Neuronal stem cell (in vitro differentiated cells): ENCODE results near the gene CALML6.
A peak's percentile ranks its signal among the peaks of the same experiment; 100 is the strongest.

ENCODE experiments used
- DNase-seq: peaks from one replicate; pipeline ENCODE4 v3.0.0-alpha.2; 2013; ENCODE audit warnings: low spot score
- H2AFZ ChIP-seq: one replicate; pipeline ENCODE4 v1.6.1; 2013; ENCODE audit warnings: mild to moderate bottlenecking, low read length, inconsistent platforms
- H2AK5ac ChIP-seq: 2 replicates; pipeline ENCODE4 v1.6.1; 2013; ENCODE audit warnings: low read depth, mild to moderate bottlenecking, inconsistent platforms, low read length, moderate library complexity, mixed read lengths
- H2BK120ac ChIP-seq: 2 replicates; pipeline ENCODE4 v1.6.1; 2013; ENCODE audit warnings: low read depth, mild to moderate bottlenecking, inconsistent platforms, low read length, moderate library complexity, mixed read lengths
- H2BK12ac ChIP-seq: one replicate; pipeline ENCODE4 v1.6.1; 2013; ENCODE audit warnings: low read length, inconsistent platforms
- H2BK15ac ChIP-seq: 2 replicates; pipeline ENCODE4 v1.6.1; 2013; ENCODE audit warnings: mild to moderate bottlenecking, low read length, inconsistent platforms, mixed read lengths
- H2BK5ac ChIP-seq: one replicate; pipeline ENCODE4 v1.6.1; 2013; ENCODE audit warnings: inconsistent platforms, mild to moderate bottlenecking, low read length, moderate library complexity
- H3K14ac ChIP-seq: one replicate; pipeline ENCODE4 v1.6.1; 2013; ENCODE audit warnings: low read length, inconsistent platforms
- H3K18ac ChIP-seq: 2 replicates; pipeline ENCODE4 v1.6.1; 2013; ENCODE audit warnings: low read length, inconsistent platforms
- H3K23ac ChIP-seq: 2 replicates; pipeline ENCODE4 v1.6.1; 2013; ENCODE audit warnings: low read depth, mild to moderate bottlenecking, mixed read lengths, low read length, inconsistent platforms; ENCODE audit not compliant: poor library complexity
- H3K27ac ChIP-seq: replicated peaks from 3 replicates; pipeline ENCODE4 v1.5.1; 2013; ENCODE audit warnings: low read length, inconsistent platforms
- H3K27me3 ChIP-seq, 3 experiments: 2 replicates each; pipeline ENCODE4 v1.6.1; 2013; ENCODE audit warnings: low read length in 3 of 3, mild to moderate bottlenecking in 2 of 3, inconsistent platforms in 1 of 3, low read depth in 1 of 3, mixed read lengths in 1 of 3, moderate library complexity in 1 of 3; ENCODE audit not compliant: control insufficient read depth in 3 of 3, insufficient read depth in 3 of 3
- H3K36me3 ChIP-seq, 2 donors: replicated peaks in 1 of 2; 2 replicates each; pipeline ENCODE4 v1.6.1; 2013; ENCODE audit warnings: low read length in 2 of 2; ENCODE audit not compliant: control insufficient read depth in 2 of 2, insufficient read depth in 2 of 2
- H3K4ac ChIP-seq: 2 replicates; pipeline ENCODE4 v1.6.1; 2013; ENCODE audit warnings: inconsistent platforms, mild to moderate bottlenecking, low read length, moderate library complexity
- H3K4me1 ChIP-seq, 2 donors: 1 replicate in 1 of 2; 2 replicates in 1 of 2; pipeline ENCODE4 v1.6.1; 2013; ENCODE audit warnings: low read length in 2 of 2, low read depth in 1 of 2; ENCODE audit not compliant: control insufficient read depth in 2 of 2, insufficient read depth in 1 of 2
- H3K4me2 ChIP-seq: one replicate; pipeline ENCODE4 v1.6.1; 2013; ENCODE audit warnings: mild to moderate bottlenecking, low read length, inconsistent platforms; ENCODE audit not compliant: insufficient read depth, poor library complexity, severe bottlenecking
- H3K4me3 ChIP-seq, 2 donors: 2 replicates each; pipeline ENCODE4 v1.5.1; 2013; ENCODE audit warnings: low read length in 2 of 2, mild to moderate bottlenecking in 2 of 2, inconsistent platforms in 1 of 2, moderate library complexity in 1 of 2
- H3K79me1 ChIP-seq: one replicate; pipeline ENCODE4 v1.6.1; 2013; ENCODE audit warnings: low read depth, mild to moderate bottlenecking, inconsistent platforms, low read length, moderate library complexity
- H3K9ac ChIP-seq: one replicate; pipeline ENCODE4 v1.6.1; 2013; ENCODE audit warnings: mild to moderate bottlenecking, low read depth, low read length, inconsistent platforms; ENCODE audit not compliant: poor library complexity
- H3K9me3 ChIP-seq, 2 donors: replicated peaks in 1 of 2; 2 replicates each; pipeline versions ENCODE3 to v1.6.1; 2013; ENCODE audit warnings: low read length in 2 of 2, mild to moderate bottlenecking in 2 of 2, inconsistent platforms in 1 of 2, low read depth in 1 of 2, mixed read lengths in 1 of 2, moderate library complexity in 1 of 2; ENCODE audit not compliant: control insufficient read depth in 2 of 2, insufficient read depth in 1 of 2
- H4K8ac ChIP-seq: one replicate; pipeline ENCODE4 v1.6.1; 2013; ENCODE audit warnings: low read depth, mild to moderate bottlenecking, inconsistent platforms, low read length, moderate library complexity
- H4K91ac ChIP-seq: one replicate; pipeline ENCODE4 v1.6.1; 2013; ENCODE audit warnings: low read length, low read depth, mild to moderate bottlenecking, inconsistent platforms; ENCODE audit not compliant: poor library complexity
- WGBS, 2 donors: extraction: QIAGEN DNeasy Blood & Tissue Kit; methylation state at CpG; one replicate each; pipeline ENCODE4 v1.1.7; 2013; ENCODE audit warnings: missing lambda C conversion rate in 2 of 2, mixed read lengths in 1 of 2; ENCODE audit not compliant: insufficient read length in 2 of 2, insufficient replicate concordance in 1 of 2; ENCODE audit errors: extremely low coverage in 2 of 2; 5-methylcytosine and 5-hydroxymethylcytosine counted together

The CALML6 gene

GRCh38 chr1:1914101-1914970 lies 724 bp upstream of the CALML6 start:
- H2AFZ ChIP-seq: no peak overlapping the region
- peaks cover 4 to 8% of the 10 kb centered on the region in 2 donors for H3K4me1 ChIP-seq
- H3K14ac ChIP-seq: no peak overlapping the region
- H4K91ac ChIP-seq: no peak overlapping the region
- H3K4me2 ChIP-seq: no peak overlapping the region
- H2BK120ac ChIP-seq: no peak overlapping the region
- peaks cover 3% of the 10 kb centered on the region for H3K79me1 ChIP-seq
- peak overlapping the region; percentile 10 for H2BK15ac ChIP-seq
- H3K27ac ChIP-seq: no peak overlapping the region
- peaks cover 0 to 51% (median 9%) of the 10 kb centered on the region in 3 experiments for H3K27me3 ChIP-seq
- H2BK5ac ChIP-seq: peak overlapping the region; percentile 39
- H3K9ac ChIP-seq: peak overlapping the region; percentile 70
- no peak for DNase-seq
- no CpG with 5 or more reads among the region's 20 CpGs for WGBS, 2 donors
- no peaks in the 10 kb centered on the region for H3K9me3 ChIP-seq
- peak overlapping the region; percentile 84 for H2BK12ac ChIP-seq
- peak overlapping the region; percentile 73 for H3K23ac ChIP-seq
- peak overlapping the region; percentile 76 for H3K18ac ChIP-seq
- H3K4ac ChIP-seq: no peak overlapping the region
- H3K4me3 ChIP-seq: no peak overlapping the region
- peak overlapping the region; percentile 97 for H2AK5ac ChIP-seq
- H3K36me3 ChIP-seq: no peaks in the 10 kb centered on the region
- no peak overlapping the region for H4K8ac ChIP-seq

GRCh38 chr1:1915911-1916840 lies 1.1 kb downstream of the CALML6 start:
- H2BK5ac ChIP-seq: peak overlapping the region; percentile 66
- H3K18ac ChIP-seq: no peak overlapping the region
- peaks cover 0 to 49% (median 11%) of the 10 kb centered on the region in 3 experiments for H3K27me3 ChIP-seq
- peaks cover 8 to 10% of the 10 kb centered on the region in 2 donors for H3K4me1 ChIP-seq
- H2BK15ac ChIP-seq: peak overlapping the region; percentile 55
- H2BK120ac ChIP-seq: no peak overlapping the region
- no peak overlapping the region for H4K91ac ChIP-seq
- no peaks in the 10 kb centered on the region for H3K9me3 ChIP-seq
- peak overlapping the region; percentile 73 for H2BK12ac ChIP-seq
- H4K8ac ChIP-seq: no peak overlapping the region
- no peak overlapping the region for H2AFZ ChIP-seq
- peak overlapping the region; percentile 56 for H3K14ac ChIP-seq
- peak overlapping the region; percentile 55 for H3K23ac ChIP-seq
- no peak overlapping the region for H3K4ac ChIP-seq
- no peak for DNase-seq
- H2AK5ac ChIP-seq: peak overlapping the region; percentile 97
- no peak overlapping the region for H3K4me3 ChIP-seq
- peak overlapping the region; percentile 77 for H3K9ac ChIP-seq
- no peaks in the 10 kb centered on the region for H3K36me3 ChIP-seq
- H3K4me2 ChIP-seq: no peak overlapping the region
- no peak overlapping the region for H3K27ac ChIP-seq
- no CpG with 5 or more reads among the region's 23 CpGs for WGBS, 2 donors
- peaks cover 8% of the 10 kb centered on the region for H3K79me1 ChIP-seq

DNA sequence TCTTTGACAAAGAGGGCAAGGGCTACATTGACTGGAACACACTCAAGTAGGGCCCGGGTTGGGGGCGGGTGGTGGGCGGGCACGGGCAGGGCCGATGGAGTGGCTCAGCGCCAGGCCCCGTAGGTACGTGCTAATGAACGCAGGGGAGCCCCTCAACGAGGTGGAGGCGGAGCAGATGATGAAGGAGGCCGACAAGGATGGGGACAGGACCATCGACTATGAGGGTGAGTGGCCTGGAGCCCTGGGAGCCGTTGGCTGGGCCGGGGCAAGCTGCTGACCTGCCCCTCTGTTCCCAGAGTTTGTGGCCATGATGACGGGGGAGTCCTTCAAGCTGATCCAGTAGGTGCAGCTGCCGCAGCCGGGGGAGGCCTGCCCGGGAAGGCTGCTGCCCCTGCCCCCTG lies 1.8 kb downstream of the CALML6 start:
- H2AFZ ChIP-seq: no peak overlapping the region
- no peak overlapping the region for H3K18ac ChIP-seq
- no peak overlapping the region for H3K27ac ChIP-seq
- no peak overlapping the region for H3K9ac ChIP-seq
- no peaks in the 10 kb centered on the region for H3K9me3 ChIP-seq
- H2BK5ac ChIP-seq: no peak overlapping the region
- no peak overlapping the region for H3K4ac ChIP-seq
- no peak overlapping the region for H4K91ac ChIP-seq
- H4K8ac ChIP-seq: no peak overlapping the region
- peaks cover 8 to 10% of the 10 kb centered on the region in 2 donors for H3K4me1 ChIP-seq
- H2AK5ac ChIP-seq: no peak overlapping the region
- DNase-seq: no peak
- H2BK15ac ChIP-seq: peak overlapping the region; percentile 55
- no peaks in the 10 kb centered on the region for H3K36me3 ChIP-seq
- H3K79me1 ChIP-seq: peaks cover 8% of the 10 kb centered on the region
- no peak overlapping the region for H3K4me3 ChIP-seq
- no peak overlapping the region for H2BK12ac ChIP-seq
- H3K14ac ChIP-seq: no peak overlapping the region
- no peak overlapping the region for H2BK120ac ChIP-seq
- WGBS, 2 donors: no CpG with 5 or more reads among the region's 19 CpGs
- peak overlapping the region; percentile 10 for H3K23ac ChIP-seq
- peaks cover 0 to 51% (median 11%) of the 10 kb centered on the region in 3 experiments for H3K27me3 ChIP-seq
- no peak overlapping the region for H3K4me2 ChIP-seq
